Measurements from ENCODE around the gene KDM2A.

KDM2A gene

GRCh38 chr11:67177399-67178281 lies 58.6 kb downstream of the KDM2A start:
- no peak for DNase-seq (ENCODE audit: extremely low read depth, insufficient read length)
- no peak overlapping the region for H3K4me3 ChIP-seq (replicated peaks; ENCODE audit: low read depth, low read length)
- TF ChIP-seq CTCF (IDR thresholded peaks at IDR 0.05; ENCODE audit: insufficient read depth, low read length, poor library complexity, severe bottlenecking) = no peak
- no peaks in the 10 kb centered on the region for H3K27me3 ChIP-seq (replicated peaks; ENCODE audit: control insufficient read depth, insufficient read depth, low read length)
- H3K36me3 ChIP-seq (ENCODE audit: control insufficient read depth, insufficient read depth, low read length) = peaks cover 1% of the 10 kb centered on the region

- DNase-seq (ENCODE audit: extremely low read depth, insufficient read length) = no peak
- no peaks in the 10 kb centered on the region for H3K27me3 ChIP-seq (replicated peaks; ENCODE audit: control insufficient read depth, insufficient read depth, low read length)
- no peak overlapping the region for H3K4me3 ChIP-seq (replicated peaks; ENCODE audit: low read depth, low read length)
- H3K36me3 ChIP-seq (ENCODE audit: control insufficient read depth, insufficient read depth, low read length) = peaks cover 2% of the 10 kb centered on the region
- TF ChIP-seq CTCF (IDR thresholded peaks at IDR 0.05; ENCODE audit: insufficient read depth, low read length, poor library complexity, severe bottlenecking) = no peak
These were observed 59.4 kb downstream of the KDM2A start for GRCh38 chr11:67178421-67178820.

DNA sequence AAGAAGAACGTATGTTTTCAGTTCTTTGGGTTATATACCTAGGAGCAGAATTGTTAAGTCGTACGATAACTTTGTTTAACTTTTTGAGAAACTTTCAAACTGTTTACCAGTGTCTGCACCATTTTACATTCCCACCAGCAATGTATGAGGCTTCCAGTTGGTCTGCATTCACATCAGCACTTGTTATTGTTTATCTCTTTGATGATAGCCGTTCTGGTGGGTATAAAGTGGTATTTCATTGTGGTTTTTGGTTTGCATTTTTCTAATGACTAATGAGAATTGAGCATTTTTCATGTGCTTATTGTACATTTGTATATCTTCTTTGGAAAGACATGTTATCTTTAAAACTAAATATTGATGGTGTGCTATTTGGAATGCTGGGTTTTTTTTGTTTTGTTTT lies 59.8 kb downstream of the KDM2A start:
- no peaks in the 10 kb centered on the region for H3K27me3 ChIP-seq (replicated peaks; ENCODE audit: control insufficient read depth, insufficient read depth, low read length)
- no peak for DNase-seq (ENCODE audit: extremely low read depth, insufficient read length)
- peaks cover 4% of the 10 kb centered on the region for H3K36me3 ChIP-seq (ENCODE audit: control insufficient read depth, insufficient read depth, low read length)
- H3K4me3 ChIP-seq (replicated peaks; ENCODE audit: low read depth, low read length) = no peak overlapping the region
- no peak for TF ChIP-seq CTCF (IDR thresholded peaks at IDR 0.05; ENCODE audit: insufficient read depth, low read length, poor library complexity, severe bottlenecking)

- DNase-seq (ENCODE audit: extremely low read depth, insufficient read length) = no peak
- H3K27me3 ChIP-seq (replicated peaks; ENCODE audit: control insufficient read depth, insufficient read depth, low read length) = no peaks in the 10 kb centered on the region
- TF ChIP-seq CTCF (IDR thresholded peaks at IDR 0.05; ENCODE audit: insufficient read depth, low read length, poor library complexity, severe bottlenecking) = no peak
- peaks cover 4% of the 10 kb centered on the region for H3K36me3 ChIP-seq (ENCODE audit: control insufficient read depth, insufficient read depth, low read length)
- H3K4me3 ChIP-seq (replicated peaks; ENCODE audit: low read depth, low read length) = no peak overlapping the region
These were observed 60.9 kb downstream of the KDM2A start for GRCh38 chr11:67179892-67180490.

DNA sequence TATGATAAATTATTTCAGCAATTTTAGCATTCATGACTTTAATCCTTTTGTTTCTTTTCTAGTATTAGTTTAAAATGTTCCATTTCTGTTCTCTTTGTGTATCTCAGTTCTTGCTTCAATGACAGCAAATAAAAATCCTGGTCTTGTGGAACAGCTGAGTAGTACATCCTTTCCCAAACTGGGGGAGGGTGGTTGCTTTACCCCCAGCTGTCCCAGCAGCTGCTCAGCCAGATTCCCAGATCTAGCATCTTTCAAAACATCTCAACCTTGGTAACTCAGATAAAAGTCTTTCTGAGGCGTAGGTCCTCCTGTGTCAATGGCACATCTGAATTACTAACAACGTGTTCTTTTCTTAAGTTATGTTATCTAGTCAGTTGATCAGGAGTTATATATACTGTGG lies 75.0 kb downstream of the KDM2A start:
- TF ChIP-seq CTCF (IDR thresholded peaks at IDR 0.05; ENCODE audit: insufficient read depth, low read length, poor library complexity, severe bottlenecking) = no peak
- no peaks in the 10 kb centered on the region for H3K27me3 ChIP-seq (replicated peaks; ENCODE audit: control insufficient read depth, insufficient read depth, low read length)
- H3K4me3 ChIP-seq (replicated peaks; ENCODE audit: low read depth, low read length) = no peak overlapping the region
- no peak for DNase-seq (ENCODE audit: extremely low read depth, insufficient read length)
- no peaks in the 10 kb centered on the region; the same call in 1 of the 2 replicates for H3K36me3 ChIP-seq (ENCODE audit: control insufficient read depth, insufficient read depth, low read length)
